Measurements from ENCODE around the gene LPA. TPM values are rescaled to one million over a fixed set of nuclear protein-coding genes. Genes with fewer than 3 reads are reported as not detected.

The LPA gene
- total RNA-seq, 1 experiment from 2014 or later: 0.61 TPM

DNA sequence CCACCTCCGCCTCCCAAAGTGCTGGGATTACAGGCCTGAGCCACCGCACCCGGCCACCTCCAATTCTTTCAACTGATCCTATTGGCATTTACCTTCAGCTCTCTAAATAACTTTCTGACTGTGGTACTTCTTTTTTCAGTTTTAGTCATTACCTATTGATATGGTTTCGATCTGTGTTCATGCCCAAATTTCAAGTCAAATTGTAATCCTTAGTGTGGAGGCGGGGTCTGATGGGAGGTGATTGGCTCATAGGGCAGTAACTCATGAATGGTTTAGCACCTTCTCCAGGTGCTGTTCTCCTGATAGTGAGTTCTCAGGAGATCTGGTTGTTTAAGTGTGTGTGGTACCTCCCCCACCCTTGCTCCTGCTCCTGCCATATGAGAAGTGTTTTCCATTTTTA, 140.9 kb downstream of the LPA start (continued):
- TF ChIP-seq, protein P1, sequence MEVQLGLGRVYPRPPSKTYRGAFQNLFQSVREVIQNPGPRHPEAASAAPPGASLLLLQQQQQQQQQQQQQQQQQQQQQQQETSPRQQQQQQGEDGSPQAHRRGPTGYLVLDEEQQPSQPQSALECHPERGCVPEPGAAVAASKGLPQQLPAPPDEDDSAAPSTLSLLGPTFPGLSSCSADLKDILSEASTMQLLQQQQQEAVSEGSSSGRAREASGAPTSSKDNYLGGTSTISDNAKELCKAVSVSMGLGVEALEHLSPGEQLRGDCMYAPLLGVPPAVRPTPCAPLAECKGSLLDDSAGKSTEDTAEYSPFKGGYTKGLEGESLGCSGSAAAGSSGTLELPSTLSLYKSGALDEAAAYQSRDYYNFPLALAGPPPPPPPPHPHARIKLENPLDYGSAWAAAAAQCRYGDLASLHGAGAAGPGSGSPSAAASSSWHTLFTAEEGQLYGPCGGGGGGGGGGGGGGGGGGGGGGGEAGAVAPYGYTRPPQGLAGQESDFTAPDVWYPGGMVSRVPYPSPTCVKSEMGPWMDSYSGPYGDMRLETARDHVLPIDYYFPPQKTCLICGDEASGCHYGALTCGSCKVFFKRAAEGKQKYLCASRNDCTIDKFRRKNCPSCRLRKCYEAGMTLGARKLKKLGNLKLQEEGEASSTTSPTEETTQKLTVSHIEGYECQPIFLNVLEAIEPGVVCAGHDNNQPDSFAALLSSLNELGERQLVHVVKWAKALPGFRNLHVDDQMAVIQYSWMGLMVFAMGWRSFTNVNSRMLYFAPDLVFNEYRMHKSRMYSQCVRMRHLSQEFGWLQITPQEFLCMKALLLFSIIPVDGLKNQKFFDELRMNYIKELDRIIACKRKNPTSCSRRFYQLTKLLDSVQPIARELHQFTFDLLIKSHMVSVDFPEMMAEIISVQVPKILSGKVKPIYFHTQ (CRISPR knock-in tag; IDR thresholded peaks at IDR 0.05): no peak
- TF ChIP-seq ZNF232 (CRISPR knock-in tag; IDR thresholded peaks at IDR 0.05): no peak
- no peak for TF ChIP-seq FOXJ3 (CRISPR knock-in tag; IDR thresholded peaks at IDR 0.05; ENCODE audit: borderline replicate concordance)
- TF ChIP-seq ZNF671 (CRISPR knock-in tag; IDR thresholded peaks at IDR 0.05): no peak
- TF ChIP-seq, protein P2, sequence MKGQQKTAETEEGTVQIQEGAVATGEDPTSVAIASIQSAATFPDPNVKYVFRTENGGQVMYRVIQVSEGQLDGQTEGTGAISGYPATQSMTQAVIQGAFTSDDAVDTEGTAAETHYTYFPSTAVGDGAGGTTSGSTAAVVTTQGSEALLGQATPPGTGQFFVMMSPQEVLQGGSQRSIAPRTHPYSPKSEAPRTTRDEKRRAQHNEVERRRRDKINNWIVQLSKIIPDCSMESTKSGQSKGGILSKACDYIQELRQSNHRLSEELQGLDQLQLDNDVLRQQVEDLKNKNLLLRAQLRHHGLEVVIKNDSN (CRISPR knock-in tag; IDR thresholded peaks at IDR 0.05): no peak
- TF ChIP-seq IRF2 (CRISPR knock-in tag; IDR thresholded peaks at IDR 0.05; ENCODE audit: borderline replicate concordance, low read depth): no peak
- no peak for TF ChIP-seq MAX (CRISPR knock-in tag; IDR thresholded peaks at IDR 0.05)
- TF ChIP-seq ZNF416 (CRISPR knock-in tag; IDR thresholded peaks at IDR 0.05): no peak
- TF ChIP-seq ZNF263 (CRISPR knock-in tag; IDR thresholded peaks at IDR 0.05; ENCODE audit: low read depth): no peak

- DNase-seq (ENCODE audit: low spot score): peak; percentile 82
- Mint-ChIP-seq H3K27me3 (ENCODE audit: low read depth) (peaks cover 12% of the 10 kb centered on the region), H3K36me3 (no peaks in the 10 kb centered on the region), H3K27ac (no peak overlapping the region), H3K4me1 (peaks cover 17% of the 10 kb centered on the region), H3K9me3 (peaks cover 18% of the 10 kb centered on the region), H3K4me3 (peak overlapping the region; percentile 88)
- CTCF ChIA-PET: interaction anchor here (0.6 to 3.0 kb wide), 19 partner anchors 9 to 1054 kb away, joined by 3 to 30 read pairs (median 3); partner anchors contain the start of gene SLC22A3
- POLR2A ChIA-PET: no interaction called here
- TF ChIP-seq MAX (CRISPR knock-in tag; IDR thresholded peaks at IDR 0.05) (peak; percentile 63), ZNF232 (CRISPR knock-in tag; IDR thresholded peaks at IDR 0.05) (peak; percentile 62; the same call in 1 of the 2 replicates), HMGXB4 (CRISPR knock-in tag; IDR thresholded peaks at IDR 0.05) (peak; percentile 84), NFYB (CRISPR knock-in tag; conservative IDR thresholded peaks at IDR 0.05; ENCODE audit: low read depth) (no peak), GTF2I (CRISPR knock-in tag; conservative IDR thresholded peaks at IDR 0.05) (0 out of 2 replicates have a peak, but pooled peaks have one; percentile 14), PRRX2 (CRISPR knock-in tag; IDR thresholded peaks at IDR 0.05) (no peak), FOXK1 (CRISPR knock-in tag; IDR thresholded peaks at IDR 0.05) (peak; percentile 10; the same call in 1 of the 2 replicates)
- TF ChIP-seq, protein P3, sequence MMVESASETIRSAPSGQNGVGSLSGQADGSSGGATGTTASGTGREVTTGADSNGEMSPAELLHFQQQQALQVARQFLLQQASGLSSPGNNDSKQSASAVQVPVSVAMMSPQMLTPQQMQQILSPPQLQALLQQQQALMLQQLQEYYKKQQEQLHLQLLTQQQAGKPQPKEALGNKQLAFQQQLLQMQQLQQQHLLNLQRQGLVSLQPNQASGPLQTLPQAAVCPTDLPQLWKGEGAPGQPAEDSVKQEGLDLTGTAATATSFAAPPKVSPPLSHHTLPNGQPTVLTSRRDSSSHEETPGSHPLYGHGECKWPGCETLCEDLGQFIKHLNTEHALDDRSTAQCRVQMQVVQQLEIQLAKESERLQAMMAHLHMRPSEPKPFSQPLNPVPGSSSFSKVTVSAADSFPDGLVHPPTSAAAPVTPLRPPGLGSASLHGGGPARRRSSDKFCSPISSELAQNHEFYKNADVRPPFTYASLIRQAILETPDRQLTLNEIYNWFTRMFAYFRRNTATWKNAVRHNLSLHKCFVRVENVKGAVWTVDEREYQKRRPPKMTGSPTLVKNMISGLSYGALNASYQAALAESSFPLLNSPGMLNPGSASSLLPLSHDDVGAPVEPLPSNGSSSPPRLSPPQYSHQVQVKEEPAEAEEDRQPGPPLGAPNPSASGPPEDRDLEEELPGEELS (CRISPR knock-in tag; IDR thresholded peaks at IDR 0.05): 0 out of 2 replicates have a peak, but pooled peaks have one; percentile 2
- peak; percentile 78 for ATAC-seq
These were observed 143.8 kb downstream of the LPA start for GRCh38 chr6:160520043-160520904.
